GM12878 (cell line): Measurements from ENCODE around the gene ZNF777. TPM values are rescaled to one million over a fixed set of nuclear protein-coding genes. Genes with fewer than 3 reads are reported as not detected.

Source experiments
- ATAC-seq: fragments of 200-7000 bp; cut with Tn5 transposase; 3 replicates; pipeline ENCODE4 v1.9.1; 2020; ENCODE audit warnings: mild to moderate bottlenecking, moderate library complexity
- BruUV-seq: library from RNA; stranded (reverse); fragments of 400-500 nt; replicated peaks from 2 replicates; lab custom pipeline; 2021; lab: Mats Ljungman, UMichigan
- CTCF ChIA-PET: fragments of 300-600 bp; sonication (Branson Sonifier 250); formaldehyde crosslinking; extraction: SDS; loops from one replicate; lab custom pipeline; 2021; ENCODE audit warnings: inconsistent platforms; lab: Yijun Ruan, JAX
- POLR2A ChIA-PET: fragments of 350-600 bp; formaldehyde crosslinking; extraction: SDS; loops from one replicate; lab custom pipeline; 2021; ENCODE audit warnings: inconsistent platforms; lab: Charles Lee
- RAD21 ChIA-PET: fragments of 300-600 bp; sonication (Branson Sonifier 250); formaldehyde crosslinking; loops from one replicate; lab custom pipeline; 2023; ENCODE audit warnings: antibody characterized with exemption; ENCODE audit not compliant: unreplicated experiment; lab: Charles Lee
- SMC1A ChIA-PET: fragments of 300-600 bp; sonication (Branson Sonifier 250); formaldehyde crosslinking; loops from one replicate; lab custom pipeline; 2023; ENCODE audit not compliant: unreplicated experiment, uncharacterized antibody; lab: Charles Lee
- DNase-seq: peaks from one replicate; pipeline ENCODE4 v3.0.0-alpha.2; 2011; ENCODE audit warnings: low read depth, low spot score
- FAIRE-seq: peaks from 3 replicates; lab custom pipeline; 2011; peaks lifted over from hg19 to GRCh38; lab: Jason Lieb, UNC
- H2AFZ ChIP-seq: 2 replicates; pipeline ENCODE4 v1.6.0; 2011; ENCODE audit warnings: low read depth, low read length, control low read depth; ENCODE audit not compliant: control insufficient read depth
- H3K27ac ChIP-seq: 2 replicates; pipeline ENCODE4 v1.5.1; 2011; ENCODE audit warnings: control low read depth; ENCODE audit not compliant: control insufficient read depth, insufficient read depth
- H3K27me3 ChIP-seq, 2 experiments: replicated peaks in 1 of 2; 2 replicates each; pipeline versions ENCODE4 v1.6.0 to v1.6.1; 2011; ENCODE audit warnings: low read length in 1 of 2; ENCODE audit not compliant: control insufficient read depth in 2 of 2, insufficient read depth in 2 of 2
- H3K36me3 ChIP-seq, 2 experiments: 2 replicates each; pipeline ENCODE4 v1.5.1; 2011; ENCODE audit warnings: low read length in 1 of 2; ENCODE audit not compliant: control insufficient read depth in 2 of 2, insufficient read depth in 2 of 2
- H3K4me1 ChIP-seq: 2 replicates; pipeline ENCODE4 v1.6.1; 2011; ENCODE audit warnings: mild to moderate bottlenecking, low read length, moderate library complexity, mixed read lengths; ENCODE audit not compliant: control insufficient read depth, insufficient read depth
- H3K4me2 ChIP-seq: 2 replicates; pipeline ENCODE4 v1.6.0; 2011; ENCODE audit warnings: control low read depth; ENCODE audit not compliant: control insufficient read depth, insufficient read depth
- H3K4me3 ChIP-seq: fragments of 200-600 bp; sonication (generic); 2 replicates; pipeline ENCODE4 v1.5.1; 2016
- H3K79me2 ChIP-seq: 2 replicates; pipeline ENCODE4 v1.6.0; 2011; ENCODE audit warnings: low read length; ENCODE audit not compliant: control insufficient read depth, insufficient read depth
- H3K9ac ChIP-seq: 2 replicates; pipeline ENCODE4 v1.8.0; 2011; ENCODE audit warnings: low read length, control low read depth, mixed read lengths; ENCODE audit not compliant: control insufficient read depth, insufficient read depth
- H3K9me3 ChIP-seq: replicated peaks from 3 replicates; pipeline ENCODE4 v1.5.1; 2011; ENCODE audit warnings: mild to moderate bottlenecking, low read length; ENCODE audit not compliant: control insufficient read depth, insufficient read depth
- H4K20me1 ChIP-seq: 2 replicates; pipeline ENCODE4 v1.6.0; 2011; ENCODE audit not compliant: control insufficient read depth, insufficient read depth
- CBX5 ChIP-seq: sonication (generic); IDR thresholded peaks from 2 replicates; pipeline ENCODE4 v1.6.1; 2016; ENCODE audit warnings: low read depth, moderate library complexity, mild to moderate bottlenecking, inconsistent platforms
- CREB1 ChIP-seq: IDR thresholded peaks from 2 replicates; pipeline ENCODE4 v1.6.1; 2012; ENCODE audit warnings: low read depth, mild to moderate bottlenecking, inconsistent platforms
- KDM1A ChIP-seq: fragments of 200-600 bp; sonication (generic); IDR thresholded peaks from 2 replicates; pipeline ENCODE4 v1.6.1; 2016; ENCODE audit warnings: borderline replicate concordance
- MYC ChIP-seq: IDR thresholded peaks from 2 replicates; pipeline ENCODE4 v1.6.1; 2011; ENCODE audit warnings: mild to moderate bottlenecking, low read length, moderate library complexity, inconsistent platforms; ENCODE audit not compliant: insufficient read depth, insufficient replicate concordance, insufficient read length, severe bottlenecking
- NFYA ChIP-seq: IDR thresholded peaks from 2 replicates; pipeline ENCODE4 v1.6.1; 2011; ENCODE audit warnings: low read depth, mild to moderate bottlenecking, low read length, improper control_type of control experiment, borderline replicate concordance
- STAT3 ChIP-seq: IDR thresholded peaks from 2 replicates; pipeline ENCODE4 v1.6.1; 2011; ENCODE audit warnings: low read depth, low read length, improper control_type of control experiment
- SUZ12 ChIP-seq: fragments of 200-600 bp; sonication (generic); IDR thresholded peaks from one replicate; pipeline ENCODE4 v1.6.1; 2018; ENCODE audit warnings: antibody characterized with exemption, mild to moderate bottlenecking; ENCODE audit not compliant: unreplicated experiment
- TCF7 ChIP-seq: IDR thresholded peaks from 2 replicates; pipeline ENCODE4 v1.6.1; 2014; ENCODE audit warnings: antibody characterized with exemption, borderline replicate concordance
- in situ Hi-C: fragments of 300-500 bp; cut with MboI; formaldehyde crosslinking; loops from 9 replicates; pipeline ENCODE4 v1.14.3; 2018; ENCODE audit warnings: mixed read lengths
- intact Hi-C: fragments of 100-400 bp; cut with micrococcal nuclease; formaldehyde crosslinking; loops from one replicate; pipeline ENCODE4 v1.14.2; 2022; ENCODE audit not compliant: unreplicated experiment
- polyA plus RNA-seq, 11 experiments: library from polyadenylated mRNA; depleted of rRNA in 4 of 11; unstranded in 6 of 11; stranded (reverse) in 5 of 11; fragments of >200 nt; fragmentation: Nextera tagmentation in 4 of 11; fragmentation: Illumina TruSeq in 1 of 11; extraction: Ambion mirVana in 4 of 11; extraction: Trizol in 1 of 11; gene quantifications; 1 replicate in 1 of 11; 2 replicates in 10 of 11; pipeline versions ENCODE4 v1.2.1 to v1.2.3, GENCODE V29; 2011 to 2016; ENCODE audit warnings: inconsistent platforms in 2 of 11, missing spikeins in 2 of 11, low read depth in 1 of 11
- total RNA-seq, 4 experiments: library from RNA; depleted of rRNA in 3 of 4; stranded (reverse); fragments of >200 nt in 3 of 4; fragmentation: Illumina TruSeq in 1 of 4; extraction: Trizol in 1 of 4; gene quantifications; 2 replicates each; pipeline versions ENCODE4 v1.2.1 to v1.2.3, GENCODE V29; 2013 to 2021

Gene ZNF777
- total and polyA plus RNA-seq, 10 of the 15 experiments (the other 5 are each of a cell fraction or from before 2014, with no cell fraction given): 0.03 to 16.0 (median 3.7) TPM

DNA sequence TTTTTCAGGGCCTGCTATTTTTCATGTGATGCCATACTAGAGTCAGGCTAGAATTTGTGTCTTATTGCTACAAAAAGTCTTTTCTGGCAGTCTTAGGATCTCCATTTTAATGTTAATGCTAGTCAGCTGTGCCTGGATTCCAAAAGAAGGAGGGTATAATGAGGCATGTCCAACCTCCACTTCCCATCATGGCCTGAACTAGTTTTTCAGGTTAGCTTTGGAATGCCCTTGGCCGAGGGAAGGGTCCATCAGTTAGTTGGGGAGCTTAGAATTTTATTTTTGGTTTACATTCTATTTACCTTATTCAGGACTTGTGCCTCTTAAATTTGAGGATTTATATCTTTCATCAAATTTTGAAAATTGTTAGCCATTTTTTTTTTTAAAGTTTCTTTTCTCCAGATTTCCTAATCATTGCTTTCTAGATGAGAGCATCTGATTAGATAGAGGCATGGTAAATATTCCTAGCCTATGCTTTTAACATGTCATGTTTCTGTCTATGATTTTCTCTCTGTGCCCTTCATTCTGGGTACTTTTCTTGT lies 6.5 kb upstream of the ZNF777 start (continued):
- TF ChIP-seq TCF7: no peak
- no peak for TF ChIP-seq NFYA
- TF ChIP-seq MYC: no peak
- TF ChIP-seq KDM1A: no peak
- TF ChIP-seq CREB1: no peak
- no peak for TF ChIP-seq SUZ12

DNA sequence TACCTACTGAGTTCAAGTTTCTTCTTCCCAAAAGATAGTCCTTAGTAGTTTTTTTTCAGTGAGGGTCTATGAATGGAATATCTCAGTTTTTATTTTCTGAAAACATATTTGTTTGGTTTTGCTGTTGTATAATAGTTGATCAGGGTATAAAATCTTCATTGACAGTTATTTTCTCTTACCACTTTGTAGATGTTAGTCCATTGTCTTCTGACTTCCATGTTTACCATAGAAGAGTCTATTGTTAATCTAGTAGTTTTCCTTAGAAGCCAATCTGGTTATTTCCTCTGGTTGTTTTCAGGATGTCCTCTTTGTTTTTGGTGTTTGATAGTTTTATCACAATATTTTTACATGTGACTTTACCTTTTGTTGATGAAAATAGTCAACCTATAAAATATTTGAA lies 5.5 kb upstream of the ZNF777 start:
- Histone ChIP-seq H2AFZ (no peak overlapping the region), H3K36me3 (no peaks in the 10 kb centered on the region), H4K20me1 (no peaks in the 10 kb centered on the region), H3K9ac (no peak overlapping the region), H3K4me3 (no peak overlapping the region), H3K27ac (no peak overlapping the region), H3K27me3 (no peaks in the 10 kb centered on the region), H3K4me2 (no peak overlapping the region), H3K4me1 (no peaks in the 10 kb centered on the region), H3K79me2 (no peaks in the 10 kb centered on the region), H3K9me3 (no peaks in the 10 kb centered on the region; the same call in 1 of the 3 replicates)
- in situ Hi-C loops: no loop called here
- ATAC-seq (no peak), FAIRE-seq (no peak), DNase-seq (no peak)
- CTCF ChIA-PET: no interaction called here
- no TSS peak for BruUV-seq
- intact Hi-C loops: no loop called here
- POLR2A ChIA-PET: no interaction called here
- SMC1A ChIA-PET: no interaction called here
- 0 out of 2 replicates have a peak, but pooled peaks have one; percentile 61 for TF ChIP-seq CBX5
- TF ChIP-seq STAT3: no peak
- TF ChIP-seq, all 136 proteins: peak for 1
- RAD21 ChIA-PET: no interaction called here
